HepG2 (cell line): ENCODE measurements around the gene VPS54. TPM values are rescaled to one million over a fixed set of nuclear protein-coding genes. Genes with fewer than 3 reads are reported as not detected.

Experiments used
- ATF4 ChIP-seq, 2 experiments: fragments of 450-650 bp in 1 of 2; sonication (generic) in 1 of 2; formaldehyde crosslinking; IDR thresholded peaks; 2 replicates each; pipeline versions ENCODE4 v1.5.0 to v1.8.0; 2020 to 2022; ENCODE audit warnings: mild to moderate bottlenecking in 1 of 2, missing genetic modification reagents in 1 of 2
- CHD2 ChIP-seq: IDR thresholded peaks from 2 replicates; pipeline ENCODE4 v1.6.1; 2011; ENCODE audit warnings: low read depth, low read length, improper control_type of control experiment
- CREB3 ChIP-seq: sonication (generic); formaldehyde crosslinking; IDR thresholded peaks from 2 replicates; pipeline ENCODE4 v1.5.0; 2020; ENCODE audit warnings: missing genetic modification reagents
- DBP ChIP-seq: sonication (generic); formaldehyde crosslinking; IDR thresholded peaks from 2 replicates; pipeline ENCODE4 v1.4.0; 2020; ENCODE audit warnings: missing genetic modification reagents; ENCODE audit errors: not compliant biosample characterization
- HNF1A ChIP-seq, 2 experiments: sonication (generic) in 1 of 2; formaldehyde crosslinking in 1 of 2; IDR thresholded peaks; 2 replicates each; pipeline versions ENCODE4 v1.4.0 to v1.6.1; 2016 to 2020; ENCODE audit warnings: borderline replicate concordance in 1 of 2, low read depth in 1 of 2, mild to moderate bottlenecking in 1 of 2, missing genetic modification reagents in 1 of 2
- ISL2 ChIP-seq: sonication (generic); formaldehyde crosslinking; IDR thresholded peaks from 2 replicates; pipeline ENCODE4 v1.5.0; 2020; ENCODE audit warnings: missing genetic modification reagents
- NPAS2 ChIP-seq: sonication (generic); formaldehyde crosslinking; IDR thresholded peaks from 2 replicates; pipeline ENCODE4 v1.8.0; 2022; ENCODE audit warnings: mild to moderate bottlenecking, missing genetic modification reagents, borderline replicate concordance
- RELA ChIP-seq: sonication (generic); formaldehyde crosslinking; IDR thresholded peaks from 2 replicates; pipeline ENCODE4 v1.4.0; 2020; ENCODE audit warnings: missing genetic modification reagents
- RFX5 ChIP-seq: IDR thresholded peaks from 2 replicates; pipeline ENCODE4 v1.6.1; 2011; ENCODE audit warnings: low read depth, low read length, improper control_type of control experiment
- SALL1 ChIP-seq: sonication (generic); formaldehyde crosslinking; IDR thresholded peaks from 2 replicates; pipeline ENCODE4 v1.8.0; 2022; ENCODE audit warnings: mild to moderate bottlenecking, missing genetic modification reagents
- SP1 ChIP-seq, 2 experiments: fragments of 450-650 bp in 1 of 2; sonication (generic) in 1 of 2; formaldehyde crosslinking in 1 of 2; IDR thresholded peaks; 2 replicates each; pipeline versions ENCODE4 v1.4.0 to v1.6.1; 2016 to 2020; ENCODE audit warnings: missing genetic modification reagents in 1 of 2
- SP140L ChIP-seq: sonication (generic); formaldehyde crosslinking; IDR thresholded peaks from 2 replicates; pipeline ENCODE4 v1.4.0; 2020; ENCODE audit warnings: missing genetic modification reagents, borderline replicate concordance
- SRF ChIP-seq: IDR thresholded peaks from 2 replicates; pipeline ENCODE4 v1.6.1; 2011; ENCODE audit warnings: mild to moderate bottlenecking, low read depth, low read length, moderate library complexity
- TAF1 ChIP-seq: sonication (generic); formaldehyde crosslinking; IDR thresholded peaks from 2 replicates; pipeline ENCODE4 v1.4.0; 2020; ENCODE audit warnings: missing genetic modification reagents
- ZNF317 ChIP-seq: sonication (generic); formaldehyde crosslinking; IDR thresholded peaks from 2 replicates; pipeline ENCODE4 v1.5.0; 2020; ENCODE audit warnings: mild to moderate bottlenecking, missing genetic modification reagents
- ZNF547 ChIP-seq: sonication (generic); formaldehyde crosslinking; IDR thresholded peaks from 2 replicates; pipeline ENCODE4 v1.5.1; 2020; ENCODE audit warnings: mild to moderate bottlenecking, missing genetic modification reagents
- ZSCAN20 ChIP-seq: sonication (generic); formaldehyde crosslinking; IDR thresholded peaks from 2 replicates; pipeline ENCODE4 v1.4.0; 2020; ENCODE audit warnings: missing genetic modification reagents, mild to moderate bottlenecking, borderline replicate concordance
- ZSCAN30 ChIP-seq: sonication (generic); formaldehyde crosslinking; IDR thresholded peaks from 2 replicates; pipeline ENCODE4 v1.5.0; 2020; ENCODE audit warnings: mild to moderate bottlenecking, missing genetic modification reagents
- ZZZ3 ChIP-seq: sonication (generic); formaldehyde crosslinking; IDR thresholded peaks from 2 replicates; pipeline ENCODE4 v1.4.0; 2020; ENCODE audit warnings: missing genetic modification reagents, mild to moderate bottlenecking, borderline replicate concordance
- polyA plus RNA-seq, 8 experiments: library from polyadenylated mRNA; depleted of rRNA in 3 of 8; stranded (reverse) in 7 of 8; unstranded in 1 of 8; fragments of >200 nt; fragmentation: Illumina TruSeq in 4 of 8; extraction: Trizol in 4 of 8; gene quantifications; 2 replicates each; pipeline versions ENCODE4 v1.2.1 to v1.2.3, GENCODE V29; 2011 to 2016; ENCODE audit warnings: low read depth in 4 of 8, missing spikeins in 1 of 8, mixed read lengths in 1 of 8; ENCODE audit not compliant: insufficient read depth in 1 of 8
- total RNA-seq, 5 experiments: library from RNA; depleted of rRNA; stranded (reverse); fragments of >200 nt; fragmentation: Illumina TruSeq; extraction: Trizol; gene quantifications; 2 replicates each; pipeline ENCODE4 v1.2.3, GENCODE V29; 2016; ENCODE audit warnings: low read depth in 1 of 5
- TF ChIP-seq, protein P1 (sequence below): sonication (generic); formaldehyde crosslinking; IDR thresholded peaks from 2 replicates; pipeline ENCODE4 v1.4.0; 2020; ENCODE audit warnings: mild to moderate bottlenecking, low read depth, missing genetic modification reagents

The VPS54 gene
- total and polyA plus RNA-seq, 2 of the 13 experiments (the other 11 are each of a cell fraction or from before 2014, with no cell fraction given) = 64.7 to 77.5 TPM

GRCh38 chr2:64019083-64019974 lies at the start of gene VPS54 (continued):
- no peak for TF ChIP-seq HNF1A (IDR thresholded peaks at IDR 0.05; ENCODE audit: low read depth)
- TF ChIP-seq HNF1A (CRISPR knock-in tag; IDR thresholded peaks at IDR 0.05; ENCODE audit: borderline replicate concordance) = peak; percentile 67; the same call in 1 of the 2 replicates
- TF ChIP-seq, protein P1, sequence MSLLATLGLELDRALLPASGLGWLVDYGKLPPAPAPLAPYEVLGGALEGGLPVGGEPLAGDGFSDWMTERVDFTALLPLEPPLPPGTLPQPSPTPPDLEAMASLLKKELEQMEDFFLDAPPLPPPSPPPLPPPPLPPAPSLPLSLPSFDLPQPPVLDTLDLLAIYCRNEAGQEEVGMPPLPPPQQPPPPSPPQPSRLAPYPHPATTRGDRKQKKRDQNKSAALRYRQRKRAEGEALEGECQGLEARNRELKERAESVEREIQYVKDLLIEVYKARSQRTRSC = peak; percentile 53; the same call in 1 of the 2 replicates
- TF ChIP-seq DBP = no peak
- TF ChIP-seq NPAS2 (CRISPR knock-in tag) = no peak
- TF ChIP-seq ZNF547 (CRISPR knock-in tag) = no peak
- peak; percentile 78 for TF ChIP-seq TAF1 (CRISPR knock-in tag)
- 0 out of 4 replicates have a peak, but pooled peaks of 1 of the 2 experiments have one; percentile 35 for TF ChIP-seq ATF4 (CRISPR knock-in tag; IDR thresholded peaks at IDR 0.05)
- no peak for TF ChIP-seq RFX5
- TF ChIP-seq SP140L = no peak
- no peak for TF ChIP-seq ZSCAN30 (CRISPR knock-in tag)
- no peak for TF ChIP-seq ZZZ3
- TF ChIP-seq CREB3 (CRISPR knock-in tag) = 0 out of 2 replicates have a peak, but pooled peaks have one; percentile 60
- no peak for TF ChIP-seq CHD2
- TF ChIP-seq ISL2 (CRISPR knock-in tag) = peak; percentile 12; the same call in 1 of the 2 replicates
- TF ChIP-seq RELA = peak; percentile 10; the same call in 1 of the 2 replicates
- TF ChIP-seq ZNF317 = 0 out of 2 replicates have a peak, but pooled peaks have one; percentile 16
- TF ChIP-seq ZSCAN20 (CRISPR knock-in tag) = peak; percentile 16; the same call in 1 of the 2 replicates
- TF ChIP-seq SALL1 (CRISPR knock-in tag) = peak; percentile 72
- no peak for TF ChIP-seq SP1 (IDR thresholded peaks at IDR 0.05)
- TF ChIP-seq SP1 (CRISPR knock-in tag; IDR thresholded peaks at IDR 0.05) = 0 out of 2 replicates have a peak, but pooled peaks have one; percentile 7
- TF ChIP-seq SRF = no peak
